NCI-H2107 (cell line): ENCODE measurements around the gene SRGAP1.

Experiments used
- DNase-seq: peaks from one replicate; lab custom pipeline; 2025; lab: John Stamatoyannopoulos, UW

Gene SRGAP1

GRCh38 chr12:63966606-63966975, 122.1 kb downstream of the SRGAP1 start:
- no peak for DNase-seq

DNA sequence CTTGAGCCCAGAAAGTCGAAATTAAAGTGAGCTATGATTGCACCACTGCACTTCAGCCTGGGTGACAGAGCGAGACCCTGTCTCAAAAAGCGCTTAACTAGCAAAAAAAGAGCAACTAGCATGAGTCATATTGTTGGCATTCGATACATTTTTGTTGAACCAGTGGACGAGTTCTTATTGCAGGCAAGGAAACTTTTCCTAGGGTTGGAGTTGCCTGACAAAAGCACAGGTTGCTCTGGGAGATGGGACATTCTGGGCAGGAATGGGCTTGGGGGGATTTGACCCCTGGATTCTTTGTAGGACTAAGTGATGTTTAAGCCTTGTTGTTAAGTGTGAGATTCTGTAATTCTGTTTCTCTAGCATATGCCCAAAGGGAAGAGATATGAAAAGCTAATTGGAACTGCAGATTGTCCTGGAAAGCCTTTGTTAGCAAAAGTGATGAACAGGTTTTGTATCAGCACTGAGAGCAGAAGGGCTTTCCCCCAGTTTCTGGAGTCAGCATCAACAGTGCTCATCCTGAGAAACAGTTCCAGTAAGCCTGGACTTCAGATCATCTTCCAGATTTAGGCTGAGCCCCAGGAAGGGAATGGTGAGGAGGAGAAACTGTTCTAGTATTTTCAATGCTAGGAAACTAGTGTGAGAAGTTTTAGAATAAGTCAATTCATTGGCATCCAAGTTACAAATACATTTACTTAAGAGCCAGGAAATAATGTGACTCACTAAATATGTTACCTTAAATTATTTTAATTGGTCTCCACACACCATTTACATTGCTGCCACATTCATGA, 123.1 kb downstream of the SRGAP1 start:
- no peak for DNase-seq

- no peak for DNase-seq
These were observed 124.2 kb downstream of the SRGAP1 start for GRCh38 chr12:63968673-63969072.

GRCh38 chr12:63976902-63977395, 132.4 kb downstream of the SRGAP1 start:
- no peak for DNase-seq

- DNase-seq = no peak
These were observed 132.9 kb downstream of the SRGAP1 start for GRCh38 chr12:63977441-63977840.

DNA sequence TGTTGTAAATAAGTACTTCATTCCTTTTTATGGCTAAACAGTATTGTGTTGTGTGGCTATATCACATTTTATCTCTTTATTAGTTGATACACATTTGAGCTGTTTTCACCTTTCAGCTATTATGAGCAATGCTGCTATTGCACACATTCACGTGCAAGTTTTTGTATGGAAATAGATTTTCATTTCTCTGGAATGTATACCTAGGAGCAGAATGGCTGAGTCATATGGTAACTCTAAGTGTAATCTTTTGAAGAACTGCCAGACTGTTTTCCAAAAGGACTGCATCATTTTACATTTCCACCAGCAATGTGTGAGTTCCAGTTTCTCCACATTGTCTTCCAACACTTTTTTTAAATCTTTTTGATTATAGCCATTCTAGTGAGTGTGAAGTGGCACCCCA, 134.0 kb downstream of the SRGAP1 start:
- no peak for DNase-seq

DNA sequence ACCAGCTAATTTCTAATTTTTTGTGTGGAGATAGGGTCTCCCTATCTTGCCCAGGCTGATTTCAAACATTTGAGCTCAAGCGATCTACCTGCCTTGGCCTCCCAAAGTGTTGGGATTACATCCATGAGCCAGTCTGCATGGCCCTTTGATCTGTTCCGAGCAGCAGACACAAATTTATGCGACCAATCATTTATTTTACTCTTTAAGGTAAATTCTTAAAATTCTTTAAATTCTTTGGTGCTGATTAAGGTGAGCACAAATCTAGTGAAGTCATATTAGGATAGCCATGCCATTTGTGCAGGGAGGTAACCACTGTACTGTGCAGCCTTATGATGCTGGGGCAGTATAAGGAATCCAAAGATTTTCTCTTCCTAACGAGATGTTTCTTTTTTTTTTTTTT, 135.7 kb downstream of the SRGAP1 start:
- no peak for DNase-seq

DNA sequence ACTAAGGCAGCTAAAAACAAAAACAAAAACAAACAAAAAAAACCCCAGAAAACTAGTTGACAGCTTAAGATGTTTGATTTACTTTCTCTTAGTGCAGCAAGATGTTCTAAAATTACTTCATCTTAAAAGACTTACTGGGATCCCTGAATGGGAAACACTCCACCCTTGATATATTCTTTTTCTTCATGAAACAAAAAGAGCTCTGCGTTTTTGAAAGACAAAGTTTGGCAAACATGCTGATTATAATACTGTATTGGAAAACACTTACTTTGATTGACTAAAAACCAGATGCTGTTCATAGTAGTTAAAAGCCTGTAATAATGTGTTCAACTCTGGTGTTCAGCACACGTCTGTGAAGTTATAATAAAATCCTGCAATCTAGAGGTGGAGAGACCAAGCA, 136.8 kb downstream of the SRGAP1 start:
- no peak for DNase-seq

DNA sequence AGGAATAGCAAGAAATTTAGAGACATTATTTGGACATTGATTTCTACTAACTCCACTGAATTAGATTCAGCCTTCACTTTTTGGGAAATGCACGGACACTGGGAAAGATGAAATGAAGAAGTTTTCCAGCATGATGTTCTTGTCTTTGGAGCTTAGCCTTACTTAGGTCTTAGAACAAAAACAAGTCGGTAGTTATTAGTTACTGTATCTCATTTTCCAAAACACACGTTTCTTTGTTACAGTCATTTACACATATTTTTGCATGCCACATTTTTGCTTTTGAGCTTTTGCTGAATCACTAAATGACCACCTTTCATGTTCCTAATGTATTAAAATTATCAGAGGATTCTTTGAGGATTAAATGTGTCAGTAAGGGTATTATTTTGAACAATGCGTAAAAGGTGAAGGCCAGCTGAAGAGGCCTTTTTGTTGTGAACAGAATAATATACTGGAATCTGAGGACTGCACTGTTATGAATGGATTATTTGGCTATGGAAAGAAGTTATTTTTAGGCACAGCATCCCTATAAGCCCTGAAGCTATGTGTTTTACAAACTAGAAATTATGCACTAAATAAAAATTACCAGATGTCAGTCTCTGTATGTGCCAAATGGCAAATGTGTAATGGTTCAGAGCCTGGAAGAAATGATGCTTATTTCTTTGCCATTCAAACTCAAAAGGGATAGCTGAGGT, 138.2 kb downstream of the SRGAP1 start:
- no peak for DNase-seq

- DNase-seq = no peak
These were observed 141.0 kb downstream of the SRGAP1 start for GRCh38 chr12:63985456-63985855.

DNA sequence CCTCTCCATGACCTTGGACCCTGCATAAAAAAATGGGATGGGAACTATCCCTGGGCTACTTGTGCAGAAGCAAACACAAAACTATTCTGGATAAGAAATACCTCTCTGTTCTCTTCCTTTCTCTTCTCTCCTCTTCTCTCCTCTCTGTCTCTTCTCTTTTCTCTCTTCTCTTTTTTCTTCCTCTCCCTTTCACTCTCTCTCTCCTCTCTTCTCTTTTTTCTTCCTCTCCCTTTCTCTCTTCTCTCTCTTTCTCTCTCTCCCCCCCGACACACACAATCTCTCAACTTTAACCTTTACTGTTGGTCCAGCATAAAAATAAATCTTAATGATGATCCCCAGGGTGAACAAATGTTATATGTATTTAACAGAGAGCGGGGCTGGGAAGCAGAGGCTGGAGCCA, 141.4 kb downstream of the SRGAP1 start:
- no peak for DNase-seq

DNA sequence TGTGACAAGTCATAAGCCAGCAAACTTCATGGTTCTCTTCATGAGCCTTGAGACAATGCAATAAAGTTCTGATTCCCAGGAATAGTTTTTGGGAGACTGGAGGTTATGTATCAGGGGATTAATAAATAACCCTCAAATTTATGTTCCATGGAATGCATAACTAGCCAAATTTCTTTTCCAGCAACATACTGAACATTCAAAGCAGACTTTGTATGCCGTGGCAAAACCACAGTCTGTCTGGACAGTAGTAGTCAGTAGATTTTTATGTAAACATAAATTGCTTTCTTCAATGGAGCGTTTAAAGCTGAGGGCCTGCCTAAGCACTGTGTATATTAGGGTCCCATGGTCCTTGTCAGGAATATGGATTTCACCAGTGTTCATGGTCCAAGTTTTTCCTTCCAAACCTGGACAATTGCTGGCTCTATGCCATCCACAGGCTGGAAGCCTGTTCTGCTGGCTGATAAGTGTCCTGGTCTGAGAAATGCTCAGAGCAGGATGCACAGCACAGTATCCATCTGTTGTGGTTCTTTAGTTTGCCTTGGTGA, 144.9 kb downstream of the SRGAP1 start:
- no peak for DNase-seq

- no peak for DNase-seq
These were observed 146.5 kb downstream of the SRGAP1 start for GRCh38 chr12:63990828-63991547.

DNA sequence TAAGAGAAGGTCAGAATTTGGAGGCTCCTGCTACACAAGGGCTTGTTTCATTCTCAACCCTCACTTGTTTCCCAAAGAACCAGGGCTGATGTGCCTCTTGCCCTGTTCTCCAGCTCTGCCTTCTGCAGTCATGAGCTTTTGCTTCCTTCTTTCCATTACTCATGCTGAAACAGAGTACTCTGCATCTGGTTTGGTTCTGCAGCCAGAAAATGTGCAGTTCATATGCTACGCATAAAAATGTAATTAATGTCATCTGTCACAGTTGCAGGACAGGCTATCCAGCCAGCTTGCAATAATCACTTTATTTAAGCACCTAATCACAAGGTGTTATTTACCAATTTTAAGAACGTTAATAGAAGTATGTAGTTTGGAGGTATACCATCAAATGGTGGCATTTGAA, 150.2 kb downstream of the SRGAP1 start:
- no peak for DNase-seq

GRCh38 chr12:63995512-63995911, 151.0 kb downstream of the SRGAP1 start:
- no peak for DNase-seq

DNA sequence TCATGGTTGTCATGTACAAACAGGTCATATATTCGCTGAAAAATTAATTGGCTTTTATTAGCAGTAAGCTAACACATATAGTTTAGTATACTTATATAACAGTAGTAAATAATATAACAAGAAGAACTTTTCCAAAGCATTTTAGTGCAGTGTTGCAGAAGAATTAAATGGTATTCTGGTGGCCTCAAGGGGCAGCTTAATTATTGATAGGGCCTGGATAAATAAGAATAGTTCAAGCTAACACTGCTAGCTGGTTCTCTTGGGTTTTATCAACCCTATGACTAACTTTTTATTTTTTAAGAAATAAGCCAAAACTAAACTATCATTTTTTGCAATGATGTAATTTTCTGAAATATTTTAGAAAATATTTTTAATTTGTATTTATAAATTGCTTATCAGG, 152.1 kb downstream of the SRGAP1 start:
- no peak for DNase-seq

GRCh38 chr12:63997198-63997597, 152.7 kb downstream of the SRGAP1 start:
- no peak for DNase-seq

GRCh38 chr12:63998584-63998983, 154.1 kb downstream of the SRGAP1 start:
- no peak for DNase-seq

DNA sequence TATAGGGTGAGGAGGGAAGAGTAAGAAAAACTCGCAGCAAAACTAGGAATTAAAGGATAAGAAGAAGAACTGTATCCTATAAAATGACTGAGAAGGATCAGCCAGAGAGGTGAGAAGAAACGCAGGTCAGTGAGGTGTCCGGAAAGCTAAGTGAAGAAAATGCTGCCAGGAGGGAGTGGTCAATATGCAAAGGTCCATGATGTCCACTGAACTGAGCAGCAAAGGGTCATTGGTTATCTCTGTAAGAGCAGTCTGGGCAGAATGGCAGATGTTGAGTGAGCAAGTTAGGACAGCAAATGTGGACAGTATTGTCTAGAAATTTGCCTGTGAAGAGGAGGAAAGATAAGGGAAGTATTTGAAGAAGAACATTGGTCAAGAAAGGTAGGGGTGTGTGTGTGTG, 155.4 kb downstream of the SRGAP1 start:
- DNase-seq = no peak

- no peak for DNase-seq
These were observed 156.9 kb downstream of the SRGAP1 start for GRCh38 chr12:64001439-64001838.

GRCh38 chr12:64004641-64005040, 160.1 kb downstream of the SRGAP1 start:
- no peak for DNase-seq

- DNase-seq = no peak
These were observed 161.8 kb downstream of the SRGAP1 start for GRCh38 chr12:64006211-64006825.
